GM19455 (cell line): ENCODE results near the gene SHC2.
"Not testable (repeated sequence)": the region's sequence is repeated elsewhere in the genome, so short reads cannot be mapped to it uniquely, and the experiment has no call there.

Experiments
- ATAC-seq: cut with Tn5 transposase; IDR thresholded peaks from one replicate; pipeline ENCODE4 v1.9.1; 2021; ENCODE audit not compliant: unreplicated experiment

Gene SHC2

GRCh38 chr19:408902-409515 is 51.8 kb downstream of the SHC2 start, which contains the start of gene C2CD4C:
TSS of gene C2CD4C (minus strand) at chr19:409147. CDS start at chr19:408361, 786 bp downstream.
- no peak for ATAC-seq

GRCh38 chr19:408441-408901 is 52.4 kb downstream of the SHC2 start:
- no peak for ATAC-seq

GRCh38 chr19:407511-408440 is 53.1 kb downstream of the SHC2 start:
- ATAC-seq = no peak

- ATAC-seq = no peak
Observed at GRCh38 chr19:406971-407510, 53.8 kb downstream of the SHC2 start.

GRCh38 chr19:406135-406781 is 54.6 kb downstream of the SHC2 start:
- no peak for ATAC-seq

GRCh38 chr19:405121-405965 is 55.5 kb downstream of the SHC2 start:
- no peak for ATAC-seq

GRCh38 chr19:403221-404027 is 57.4 kb downstream of the SHC2 start:
- ATAC-seq = no peak

- ATAC-seq = no peak
Observed at GRCh38 chr19:402786-403185, 58.0 kb downstream of the SHC2 start.

GRCh38 chr19:401866-402511 is 58.8 kb downstream of the SHC2 start:
- no peak for ATAC-seq

GRCh38 chr19:400976-401865 is 59.6 kb downstream of the SHC2 start:
- ATAC-seq = no peak

- ATAC-seq = no peak
Observed at GRCh38 chr19:399370-399769, 61.5 kb downstream of the SHC2 start.

GRCh38 chr19:398719-399118 is 62.1 kb downstream of the SHC2 start:
- ATAC-seq = no peak

GRCh38 chr19:397941-398706 is 62.7 kb downstream of the SHC2 start:
- ATAC-seq = no peak

GRCh38 chr19:397321-397720 is 63.5 kb downstream of the SHC2 start:
- ATAC-seq = no peak

- ATAC-seq = no peak
Observed at GRCh38 chr19:395467-395866, 65.4 kb downstream of the SHC2 start.

GRCh38 chr19:394857-395256 is 66.0 kb downstream of the SHC2 start:
- ATAC-seq = not testable (repeated sequence)

- not testable (repeated sequence) for ATAC-seq
Observed at GRCh38 chr19:393560-393959, 67.3 kb downstream of the SHC2 start.
